K562 (cell line): ENCODE results near the gene SNRPA. TPM values are rescaled to one million over a fixed set of nuclear protein-coding genes. Genes with fewer than 3 reads are reported as not detected.

Experiments used
- ATF4 ChIP-seq: fragments of 450-650 bp; formaldehyde crosslinking; IDR thresholded peaks from 2 replicates; pipeline ENCODE4 v1.4.0; 2022; ENCODE audit warnings: mild to moderate bottlenecking, moderate library complexity
- BDP1 ChIP-seq: IDR thresholded peaks from 3 replicates; pipeline ENCODE4 v1.6.1; 2011; ENCODE audit not compliant: insufficient read length, insufficient read depth
- CREM ChIP-seq: IDR thresholded peaks from 2 replicates; pipeline ENCODE4 v1.6.1; 2014; ENCODE audit warnings: antibody characterized with exemption, low read depth
- DDX20 ChIP-seq: fragments of 450-650 bp; IDR thresholded peaks from 2 replicates; pipeline ENCODE4 v1.6.1; 2016; ENCODE audit warnings: missing genetic modification characterization, low read depth, mild to moderate bottlenecking, missing compliant biosample characterization, moderate library complexity
- E2F1 ChIP-seq: sonication (generic); formaldehyde crosslinking; IDR thresholded peaks from 2 replicates; pipeline ENCODE4 v1.8.1; 2023; ENCODE audit warnings: mild to moderate bottlenecking, missing genetic modification reagents, moderate library complexity
- E2F3 ChIP-seq: fragments of 250-450 bp; sonication (Bioruptor Pico); IDR thresholded peaks from 2 replicates; pipeline ENCODE4 v1.4.0; 2020; ENCODE audit warnings: mild to moderate bottlenecking
- ELF1 ChIP-seq: fragments of 200-800 bp; sonication (Bioruptor generic); IDR thresholded peaks from 2 replicates; pipeline ENCODE4 v1.6.1; 2016; ENCODE audit warnings: missing genetic modification characterization, missing compliant biosample characterization
- MBD1 ChIP-seq: fragments of 250-450 bp; sonication (Bioruptor Pico); IDR thresholded peaks from 2 replicates; pipeline ENCODE4 v1.8.0; 2022; ENCODE audit warnings: inconsistent platforms
- MXI1 ChIP-seq: IDR thresholded peaks from 2 replicates; pipeline ENCODE4 v1.6.1; 2011; ENCODE audit warnings: low read depth, mild to moderate bottlenecking, improper control_type of control experiment, low read length
- NR2C1 ChIP-seq, 2 experiments: fragments of 450-650 bp; IDR thresholded peaks; 2 replicates each; pipeline ENCODE4 v1.6.1; 2017; ENCODE audit warnings: mild to moderate bottlenecking in 2 of 2, antibody characterized with exemption in 1 of 2, inconsistent platforms in 1 of 2, missing compliant biosample characterization in 1 of 2, missing genetic modification characterization in 1 of 2
- POLR2G ChIP-seq: fragments of 200-400 bp; formaldehyde crosslinking; IDR thresholded peaks from 2 replicates; pipeline ENCODE4 v1.6.1; 2017; ENCODE audit warnings: low read depth, mild to moderate bottlenecking, antibody characterized with exemption, low read length, moderate library complexity
- PURB ChIP-seq: sonication (generic); formaldehyde crosslinking; IDR thresholded peaks from 2 replicates; pipeline ENCODE4 v1.9.0; 2021; ENCODE audit warnings: low read depth, mild to moderate bottlenecking, missing genetic modification reagents
- RBM15 ChIP-seq: fragments of 200-400 bp; formaldehyde crosslinking; IDR thresholded peaks from 2 replicates; pipeline ENCODE4 v1.6.1; 2018; ENCODE audit warnings: mild to moderate bottlenecking, low read length, moderate library complexity; ENCODE audit not compliant: insufficient read depth
- SLC30A9 ChIP-seq: fragments of 250-450 bp; sonication (Bioruptor Pico); IDR thresholded peaks from 2 replicates; pipeline ENCODE4 v1.8.0; 2022; ENCODE audit warnings: mild to moderate bottlenecking, moderate library complexity
- SMARCE1 ChIP-seq: fragments of 450-650 bp; IDR thresholded peaks from 2 replicates; pipeline ENCODE4 v1.7.1; 2016; ENCODE audit warnings: mild to moderate bottlenecking
- TAF9B ChIP-seq: fragments of 450-650 bp; IDR thresholded peaks from 2 replicates; pipeline ENCODE4 v1.6.1; 2018; ENCODE audit warnings: mild to moderate bottlenecking; ENCODE audit not compliant: partially characterized antibody
- THRA ChIP-seq: fragments of 450-650 bp; IDR thresholded peaks from 2 replicates; pipeline ENCODE4 v1.6.1; 2017; ENCODE audit warnings: mild to moderate bottlenecking, moderate library complexity
- THRAP3 ChIP-seq: fragments of 450-650 bp; IDR thresholded peaks from 2 replicates; pipeline ENCODE4 v1.6.1; 2016; ENCODE audit warnings: mild to moderate bottlenecking, inconsistent platforms, borderline replicate concordance
- VEZF1 ChIP-seq: fragments of 200-800 bp; sonication (Bioruptor generic); IDR thresholded peaks from 2 replicates; pipeline ENCODE4 v1.6.1; 2017; ENCODE audit warnings: missing genetic modification characterization, missing compliant biosample characterization
- XRCC5 ChIP-seq: fragments of 200-400 bp; formaldehyde crosslinking; IDR thresholded peaks from 2 replicates; pipeline ENCODE4 v1.6.1; 2017; ENCODE audit warnings: low read depth, mild to moderate bottlenecking, low read length
- ZNF699 ChIP-seq: fragments of 250-450 bp; sonication (Bioruptor Pico); IDR thresholded peaks from 2 replicates; pipeline ENCODE4 v1.8.0; 2021; ENCODE audit warnings: mild to moderate bottlenecking, moderate library complexity; ENCODE audit not compliant: insufficient replicate concordance
- ZSCAN32 ChIP-seq: fragments of 450-650 bp; formaldehyde crosslinking; IDR thresholded peaks from 2 replicates; pipeline ENCODE4 v1.4.0; 2020; ENCODE audit warnings: mild to moderate bottlenecking, moderate library complexity
- polyA plus RNA-seq, 8 experiments: library from polyadenylated mRNA; depleted of rRNA in 4 of 8; stranded (reverse) in 5 of 8; unstranded in 3 of 8; fragments of >200 nt; fragmentation: Nextera tagmentation in 2 of 8; fragmentation: Illumina TruSeq in 1 of 8; extraction: Ambion mirVana in 2 of 8; extraction: Trizol in 1 of 8; gene quantifications; 2 replicates each; pipeline versions ENCODE4 v1.2.1 to v1.2.3, GENCODE V29; 2011 to 2014; ENCODE audit warnings: inconsistent platforms in 1 of 8, missing spikeins in 1 of 8
- total RNA-seq, 7 experiments: library from RNA; depleted of rRNA in 6 of 7; stranded (reverse); fragments of >200 nt in 6 of 7; fragmentation: Illumina TruSeq in 2 of 7; extraction: Trizol in 2 of 7; gene quantifications; 2 replicates each; pipeline versions ENCODE4 v1.2.1 to v1.2.3, GENCODE V29; 2011 to 2021; ENCODE audit warnings: low replicate concordance in 1 of 7

SNRPA gene
- total and polyA plus RNA-seq, 9 of the 15 experiments (the other 6 are each of a cell fraction or from before 2014, with no cell fraction given): 16.3 to 311 (median 193) TPM

- TF ChIP-seq SMARCE1 (peak; percentile 73; the same call in 1 of the 2 replicates), BDP1 (no peak), THRA (no peak), PURB (CRISPR knock-in tag) (no peak), ATF4 (CRISPR knock-in tag) (peak; percentile 60), ZNF699 (no peak), CREM (peak; percentile 93), SLC30A9 (CRISPR knock-in tag) (no peak), ELF1 (tag) (peak; percentile 85), ZSCAN32 (CRISPR knock-in tag) (no peak), TAF9B (no peak), NR2C1 (IDR thresholded peaks at IDR 0.05) (peak; percentile 96), NR2C1 (tag; IDR thresholded peaks at IDR 0.05) (peak; percentile 97), MXI1 (no peak), DDX20 (tag) (no peak), THRAP3 (no peak), XRCC5 (peak; percentile 79), RBM15 (no peak), POLR2G (no peak), E2F1 (CRISPR knock-in tag) (peak; percentile 98), E2F3 (CRISPR knock-in tag) (peak; percentile 71; the same call in 1 of the 2 replicates), VEZF1 (CRISPR knock-in tag) (peak; percentile 79), MBD1 (no peak)
Observed at GRCh38 chr19:40750058-40750873, 737 bp upstream of the SNRPA start, which contains the start of gene ACTMAP (continued).
